Small intestine (tissue), 7 donors: ENCODE data around the gene SEMA4B. TPM values are rescaled to one million over a fixed set of nuclear protein-coding genes. Genes with fewer than 3 reads are reported as not detected.

ENCODE experiments used
- DNase-seq, 2 donors: peaks; one replicate each; pipeline versions ENCODE4 v3.0.0 to v3.0.0-alpha.2; 2013
- FAIRE-seq: peaks from 2 replicates; lab custom pipeline; 2012; peaks lifted over from hg19 to GRCh38; lab: Jason Lieb, UNC
- H3K27ac ChIP-seq, 3 donors: one replicate each; pipeline ENCODE4 v1.5.1; 2013; ENCODE audit warnings: low read length in 2 of 3, mild to moderate bottlenecking in 2 of 3, control low read depth in 1 of 3, inconsistent platforms in 1 of 3, low read depth in 1 of 3, moderate library complexity in 1 of 3
- H3K27me3 ChIP-seq, 3 donors: one replicate each; pipeline ENCODE4 v1.6.1; 2013; ENCODE audit warnings: low read length in 3 of 3, inconsistent platforms in 1 of 3; ENCODE audit not compliant: control insufficient read depth in 3 of 3, insufficient read depth in 3 of 3
- H3K36me3 ChIP-seq, 3 donors: one replicate each; pipeline ENCODE4 v1.6.1; 2013; ENCODE audit warnings: low read length in 3 of 3, inconsistent platforms in 1 of 3, low read depth in 1 of 3, mild to moderate bottlenecking in 1 of 3, moderate library complexity in 1 of 3; ENCODE audit not compliant: control insufficient read depth in 3 of 3, insufficient read depth in 2 of 3
- H3K4me1 ChIP-seq, 3 donors: one replicate each; pipeline ENCODE4 v1.6.1; 2013; ENCODE audit warnings: low read length in 2 of 3, inconsistent platforms in 1 of 3, low read depth in 1 of 3, mild to moderate bottlenecking in 1 of 3, moderate library complexity in 1 of 3; ENCODE audit not compliant: control insufficient read depth in 3 of 3, insufficient read depth in 2 of 3
- H3K4me3 ChIP-seq, 3 donors: one replicate each; pipeline ENCODE4 v1.5.1; 2013; ENCODE audit warnings: low read length in 3 of 3, control low read depth in 1 of 3, inconsistent platforms in 1 of 3, low read depth in 1 of 3, mild to moderate bottlenecking in 1 of 3, moderate library complexity in 1 of 3
- H3K9me3 ChIP-seq, 2 donors: one replicate each; pipeline ENCODE4 v1.6.1; 2013; ENCODE audit warnings: low read depth in 1 of 2, low read length in 1 of 2; ENCODE audit not compliant: control insufficient read depth in 2 of 2, insufficient read depth in 1 of 2
- WGBS, 3 donors: extraction: QIAGEN DNeasy Blood & Tissue Kit; methylation state at CpG; one replicate each; pipeline ENCODE4 v1.1.7; 2013; 5-methylcytosine and 5-hydroxymethylcytosine counted together
- polyA plus RNA-seq, 4 donors: library from polyadenylated mRNA; stranded (reverse) in 3 of 4; unstranded in 1 of 4; fragments of 200-250 nt in 3 of 4; fragments of 120-200 nt in 1 of 4; gene quantifications; one replicate each; pipeline versions ENCODE4 v1.2.1 to v1.2.3, GENCODE V29; 2013
- donor health status: healthy with polysubstance abuse.
- donor health status: control.
- donor health status: control.
- donor health status: Bipolar disorder and iron deficiency.
- donor health status: healthy.

The SEMA4B gene
- polyA plus RNA-seq, 4 donors = 26.2 to 47.2 (median 34.8) TPM

- Histone ChIP-seq H3K27me3 (no peaks in the 10 kb centered on the region), H3K27ac (no peak overlapping the region), H3K4me1 (peaks cover under 1 to 34% (median 4%) of the 10 kb centered on the region in 3 donors), H3K36me3 (peaks cover 2 to 68% (median 2%) of the 10 kb centered on the region in 3 donors), H3K4me3 (no peak overlapping the region), H3K9me3 (no peaks in the 10 kb centered on the region)
- FAIRE-seq = no peak
- WGBS, 3 donors = 85 to 87% (median 86%) methylated on average over 10 of the region's 10 CpGs
- DNase-seq = no peak
Observed at GRCh38 chr15:90205050-90205848, 4.1 kb downstream of the SEMA4B start.

DNA sequence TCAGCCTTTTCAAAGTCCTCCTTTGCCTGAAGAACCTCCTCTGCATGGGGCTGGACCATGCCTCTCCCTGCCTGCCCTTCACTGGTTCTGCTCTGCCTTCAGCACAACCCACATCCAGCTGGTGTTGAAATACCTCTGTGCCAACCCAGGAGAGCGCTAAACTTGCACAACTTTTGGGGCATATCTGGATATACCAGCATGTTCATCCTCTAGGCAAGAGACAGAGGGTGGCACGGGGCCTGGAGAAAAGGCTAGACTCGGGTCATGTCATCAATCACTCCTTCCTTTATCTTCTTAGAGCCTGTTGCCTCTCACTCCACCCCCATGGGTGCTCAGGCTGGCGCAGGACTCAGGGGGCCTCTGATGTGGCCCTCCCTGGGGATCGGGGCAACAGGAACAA lies 4.8 kb downstream of the SEMA4B start:
- peaks cover 3 to 35% (median 4%) of the 10 kb centered on the region in 3 donors for H3K4me1 ChIP-seq
- no peak for DNase-seq
- FAIRE-seq = no peak
- no peak overlapping the region for H3K4me3 ChIP-seq
- peaks cover 2 to 74% (median 2%) of the 10 kb centered on the region in 3 donors for H3K36me3 ChIP-seq
- H3K9me3 ChIP-seq = no peaks in the 10 kb centered on the region
- H3K27ac ChIP-seq = no peak overlapping the region
- 81 to 84% (median 83%) methylated on average over 5 of the region's 5 CpGs for WGBS, 3 donors
- no peaks in the 10 kb centered on the region for H3K27me3 ChIP-seq

DNA sequence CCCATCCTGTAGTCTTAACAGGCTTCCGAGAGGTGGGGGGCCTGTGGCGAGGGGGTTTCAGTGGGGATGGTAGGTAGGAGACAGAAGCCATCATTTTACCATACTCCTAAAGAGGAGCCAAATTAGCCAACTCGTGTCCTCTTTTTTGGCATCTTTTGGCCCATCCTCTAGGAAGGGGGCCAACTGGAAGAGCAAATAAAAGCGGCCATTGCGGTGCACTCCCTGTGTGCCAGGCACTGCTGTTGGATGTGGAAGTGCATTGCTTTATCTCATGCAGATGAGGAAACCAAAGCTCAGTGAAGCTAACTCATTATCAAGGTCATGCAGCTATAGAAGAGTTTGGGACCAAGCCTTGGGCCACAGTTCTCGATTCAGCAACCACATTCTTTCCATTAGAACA lies 6.1 kb downstream of the SEMA4B start:
- Histone ChIP-seq H3K4me3 (no peak overlapping the region), H3K36me3 (peaks cover 2 to 81% (median 2%) of the 10 kb centered on the region in 3 donors), H3K27ac (peak overlapping the region in 1 of 3 donors; percentile 57), H3K9me3 (no peaks in the 10 kb centered on the region), H3K27me3 (no peaks in the 10 kb centered on the region), H3K4me1 (peaks cover 5 to 49% (median 8%) of the 10 kb centered on the region in 3 donors)
- WGBS, 3 donors = 92 to 95% (median 94%) methylated on average over 6 of the region's 6 CpGs
- DNase-seq (no peak), FAIRE-seq (no peak)

GRCh38 chr15:90208356-90208755 lies 7.2 kb downstream of the SEMA4B start:
- Histone ChIP-seq H3K36me3 (peaks cover 2 to 87% (median 2%) of the 10 kb centered on the region in 3 donors), H3K4me3 (no peak overlapping the region), H3K9me3 (no peaks in the 10 kb centered on the region), H3K27me3 (no peaks in the 10 kb centered on the region), H3K4me1 (peaks cover 5 to 50% (median 8%) of the 10 kb centered on the region in 3 donors), H3K27ac (peak overlapping the region in 1 of 3 donors; percentile 57)
- DNase-seq (peak in 1 of 2 donors; percentile 50), FAIRE-seq (no peak)
- 82 to 84% (median 83%) methylated on average over 6 of the region's 6 CpGs for WGBS, 3 donors

DNA sequence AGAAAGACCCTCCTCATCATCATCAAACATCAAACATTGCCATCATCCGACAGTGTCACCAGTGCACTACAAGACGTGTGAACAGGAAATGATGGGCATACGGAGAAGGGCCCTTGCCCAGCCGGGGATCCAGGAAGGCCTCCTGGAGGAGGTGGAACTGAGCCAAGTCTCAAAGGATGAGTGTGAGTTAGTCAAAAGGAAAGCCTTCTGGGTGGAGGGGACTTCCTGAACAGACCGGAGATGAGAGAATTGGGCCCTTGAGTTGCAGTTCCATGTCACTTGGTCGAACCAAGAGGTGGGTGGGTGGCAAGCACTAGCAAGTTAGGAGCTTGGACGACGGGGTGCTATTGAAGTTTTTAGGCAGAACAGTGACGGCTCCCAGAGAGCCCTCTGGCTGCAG lies 8.5 kb downstream of the SEMA4B start:
- H3K27me3 ChIP-seq = no peaks in the 10 kb centered on the region
- peaks cover 2 to 77% (median 2%) of the 10 kb centered on the region in 3 donors for H3K36me3 ChIP-seq
- H3K9me3 ChIP-seq = no peaks in the 10 kb centered on the region
- WGBS, 3 donors = 61 to 70% (median 62%) methylated on average over 9 of the region's 9 CpGs
- H3K27ac ChIP-seq = peak overlapping the region; percentile 1 to 100 (median 83)
- FAIRE-seq (no peak), DNase-seq (no peak)
- peaks cover 6 to 57% (median 8%) of the 10 kb centered on the region in 3 donors for H3K4me1 ChIP-seq
- no peak overlapping the region for H3K4me3 ChIP-seq

GRCh38 chr15:90210593-90210992 lies 9.5 kb downstream of the SEMA4B start:
- Histone ChIP-seq H3K4me3 (no peak overlapping the region), H3K36me3 (peaks cover 2 to 70% (median 2%) of the 10 kb centered on the region in 3 donors), H3K4me1 (peaks cover 8 to 57% (median 9%) of the 10 kb centered on the region in 3 donors), H3K9me3 (no peaks in the 10 kb centered on the region), H3K27ac (peak overlapping the region; percentile 83 to 100 (median 96)), H3K27me3 (no peaks in the 10 kb centered on the region)
- FAIRE-seq (no peak), DNase-seq (no peak)
- WGBS, 3 donors = 50 to 76% (median 55%) methylated on average over 8 of the region's 8 CpGs

DNA sequence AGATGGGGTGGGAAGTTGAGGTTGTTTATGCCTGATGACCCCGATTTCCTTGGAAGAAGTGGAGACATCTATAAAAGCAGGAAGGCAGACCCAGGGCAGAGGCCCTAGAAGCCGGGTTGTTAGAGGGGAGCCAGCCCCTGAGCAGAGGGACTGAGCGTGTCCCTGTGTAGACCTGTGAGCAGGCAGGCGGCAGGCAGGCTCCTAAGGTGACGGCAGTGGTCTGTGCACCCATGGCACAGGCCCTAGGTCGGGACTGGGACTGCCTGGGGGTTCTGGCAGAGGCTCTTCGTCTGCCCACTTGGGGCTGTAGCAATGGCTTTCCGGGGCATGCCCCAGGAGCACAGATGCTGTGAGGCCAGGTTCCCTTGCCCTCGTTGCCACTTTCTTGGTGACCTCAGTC lies 9.9 kb downstream of the SEMA4B start:
- Histone ChIP-seq H3K4me1 (peaks cover 8 to 57% (median 9%) of the 10 kb centered on the region in 3 donors), H3K9me3 (no peaks in the 10 kb centered on the region)
- FAIRE-seq = no peak

DNA sequence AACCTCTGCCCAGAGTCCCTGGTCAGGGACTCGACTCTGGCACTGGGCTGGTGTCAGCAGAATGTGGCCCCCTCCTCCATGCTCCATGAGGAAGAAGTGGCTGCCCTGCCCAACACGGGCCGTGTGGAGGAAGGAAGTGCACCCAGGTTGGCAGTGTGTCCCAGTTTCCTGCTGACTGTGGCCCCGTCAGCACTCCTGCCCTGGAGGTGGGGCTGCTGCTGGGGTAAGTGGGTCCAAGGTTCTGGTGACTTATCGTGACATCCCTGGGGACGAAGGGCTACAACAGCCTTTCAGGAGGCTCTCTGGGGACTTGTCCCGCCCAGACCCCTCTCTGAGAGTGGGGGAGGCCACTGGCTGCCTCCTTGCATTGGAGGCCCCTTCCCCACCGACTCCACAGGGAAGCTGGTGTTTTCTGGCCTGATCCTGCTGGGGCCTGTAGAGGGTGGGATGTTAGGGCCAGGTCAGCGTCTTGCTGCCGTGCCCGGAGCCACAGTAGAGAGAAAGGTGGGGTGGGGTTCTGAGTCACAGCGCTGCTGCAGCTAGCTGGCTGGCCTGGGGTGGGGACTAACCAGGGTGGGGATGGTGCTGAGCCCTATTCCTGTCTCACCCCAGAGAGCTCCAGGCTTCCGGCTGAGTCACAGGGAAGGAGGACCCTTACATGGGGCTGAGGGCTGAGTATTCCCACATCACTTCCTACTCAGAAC lies 10.5 kb downstream of the SEMA4B start:
- DNase-seq (peak; percentile 93 to 98), FAIRE-seq (no peak)
- Histone ChIP-seq H3K9me3 (no peaks in the 10 kb centered on the region), H3K4me3 (no peak overlapping the region), H3K27ac (peak overlapping the region; percentile 83 to 100 (median 96)), H3K36me3 (peaks cover 0 to 64% (median under 1%) of the 10 kb centered on the region in 3 donors), H3K4me1 (peaks cover 8 to 57% (median 9%) of the 10 kb centered on the region in 3 donors), H3K27me3 (no peaks in the 10 kb centered on the region)
- WGBS, 3 donors = 14 to 48% (median 27%) methylated on average over 13 of the region's 13 CpGs

More for the DNA sequence above, 9.9 kb downstream of the SEMA4B start:
- Histone ChIP-seq H3K27ac (peak overlapping the region; percentile 83 to 100 (median 96)), H3K27me3 (no peaks in the 10 kb centered on the region), H3K4me3 (no peak overlapping the region), H3K36me3 (peaks cover 0 to 69% (median 2%) of the 10 kb centered on the region in 3 donors)
- no peak for DNase-seq
- WGBS, 3 donors = 63 to 78% (median 70%) methylated on average over 8 to 9 of the region's 9 CpGs
